ENCODE measurements around the gene PIAS1.
A peak's percentile ranks its signal among the peaks of the same experiment; 100 is the strongest.
"Not testable (repeated sequence)": the region's sequence is repeated elsewhere in the genome, so short reads cannot be mapped to it uniquely, and the experiment has no call there.

The PIAS1 gene

GRCh38 chr15:68034719-68035293 is 19.3 kb upstream of the PIAS1 start:
- DNase-seq (ENCODE audit: low read depth) = no peak

- no peak for DNase-seq (ENCODE audit: low read depth)
Observed at GRCh38 chr15:68038246-68038645, 15.9 kb upstream of the PIAS1 start.

GRCh38 chr15:68040144-68040543 is 14.0 kb upstream of the PIAS1 start:
- DNase-seq (ENCODE audit: low read depth) = no peak

- DNase-seq (ENCODE audit: low read depth) = no peak
Observed at GRCh38 chr15:68042156-68042854, 11.8 kb upstream of the PIAS1 start.

GRCh38 chr15:68042855-68043222 is 11.3 kb upstream of the PIAS1 start:
- no peak for DNase-seq (ENCODE audit: low read depth)

- no peak for DNase-seq (ENCODE audit: low read depth)
Observed at GRCh38 chr15:68045289-68046265, 8.5 kb upstream of the PIAS1 start.

- DNase-seq (ENCODE audit: low read depth) = no peak
Observed at GRCh38 chr15:68047826-68048225, 6.3 kb upstream of the PIAS1 start.

GRCh38 chr15:68051109-68051508 is 3.0 kb upstream of the PIAS1 start:
- DNase-seq (ENCODE audit: low read depth) = no peak

- DNase-seq (ENCODE audit: low read depth) = no peak
Observed at GRCh38 chr15:68051907-68052306, 2.2 kb upstream of the PIAS1 start.

- no peak for DNase-seq (ENCODE audit: low read depth)
Observed at GRCh38 chr15:68052431-68052830, 1.7 kb upstream of the PIAS1 start.

- DNase-seq (ENCODE audit: low read depth) = no peak
Observed at GRCh38 chr15:68053001-68053400, 1.1 kb upstream of the PIAS1 start.

GRCh38 chr15:68054628-68055223 is 611 bp downstream of the PIAS1 start:
- no peak for DNase-seq (ENCODE audit: low read depth)

- peak; percentile 55 for DNase-seq (ENCODE audit: low read depth)
Observed at GRCh38 chr15:68055224-68055705, 1.1 kb downstream of the PIAS1 start.

GRCh38 chr15:68056097-68056865 is 2.2 kb downstream of the PIAS1 start:
- DNase-seq (ENCODE audit: low read depth) = no peak

GRCh38 chr15:68057034-68057433 is 2.9 kb downstream of the PIAS1 start:
- no peak for DNase-seq (ENCODE audit: low read depth)

GRCh38 chr15:68057758-68058157 is 3.6 kb downstream of the PIAS1 start:
- DNase-seq (ENCODE audit: low read depth) = no peak

- not testable (repeated sequence) for DNase-seq (ENCODE audit: low read depth)
Observed at GRCh38 chr15:68058970-68059369, 4.9 kb downstream of the PIAS1 start.

- DNase-seq (ENCODE audit: low read depth) = no peak
Observed at GRCh38 chr15:68059630-68060029, 5.5 kb downstream of the PIAS1 start.

GRCh38 chr15:68061171-68061570 is 7.1 kb downstream of the PIAS1 start:
- DNase-seq (ENCODE audit: low read depth) = no peak

GRCh38 chr15:68061602-68062001 is 7.5 kb downstream of the PIAS1 start:
- DNase-seq (ENCODE audit: low read depth) = no peak

GRCh38 chr15:68062214-68062613 is 8.1 kb downstream of the PIAS1 start:
- DNase-seq (ENCODE audit: low read depth) = no peak

Measured in stimulated activated CD8-positive, alpha-beta memory T cell treated with anti-CD3 and anti-CD28 coated beads, Interleukin-7, amount 100 ng/mL, for 24 hours (primary cell).